ENCODE measurements around the gene FKBP7.
"Not testable (repeated sequence)": the region's sequence is repeated elsewhere in the genome, so short reads cannot be mapped to it uniquely, and the experiment has no call there.

FKBP7 gene

DNA sequence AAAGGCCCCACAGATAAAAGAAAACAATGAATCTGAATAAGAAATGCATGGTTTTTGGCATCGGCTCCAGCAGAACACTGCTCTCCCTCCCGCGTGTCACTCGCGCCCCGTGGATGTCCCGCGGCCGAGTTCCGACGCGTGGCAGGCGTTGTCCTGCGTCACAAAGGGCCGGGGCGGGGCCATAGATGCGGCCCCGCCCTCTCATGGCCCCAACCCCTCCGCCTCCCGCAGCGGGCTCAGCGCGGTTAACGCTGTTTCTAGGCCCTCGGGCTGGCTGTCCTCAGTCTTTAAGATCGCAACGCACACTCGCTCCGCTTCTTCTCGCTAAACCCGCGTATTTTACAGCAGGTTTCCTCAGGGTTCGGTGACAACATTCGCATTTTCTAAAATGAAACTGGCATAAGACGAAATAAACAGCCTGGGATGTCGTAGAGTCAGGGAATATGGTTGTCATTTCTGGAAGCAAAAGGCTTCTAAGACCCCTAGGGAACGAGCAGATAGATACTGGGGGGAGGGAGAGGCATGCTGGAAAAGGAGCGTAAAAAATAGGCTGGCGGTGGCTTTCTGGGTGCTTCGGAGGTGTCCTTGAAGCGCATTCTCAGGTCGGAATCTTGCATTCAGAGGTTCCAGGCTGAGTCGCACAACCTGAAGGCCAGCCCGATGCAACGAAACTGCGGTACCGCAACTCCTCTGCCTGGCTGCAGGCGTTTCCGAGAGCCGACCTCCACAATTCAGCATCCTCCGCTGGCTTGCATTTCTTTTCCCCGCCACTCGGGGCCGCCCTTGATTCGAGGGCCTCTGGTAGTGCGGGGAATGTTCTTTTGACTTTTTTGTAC lies at the start of gene FKBP7:
Gene FKBP7 (minus strand): TSS at position 162 of the 836 bp plus-strand sequence. CDS start 101 bp downstream, at position 61.
- peak; percentile 92 for DNase-seq (ENCODE audit: low spot score)

DNA sequence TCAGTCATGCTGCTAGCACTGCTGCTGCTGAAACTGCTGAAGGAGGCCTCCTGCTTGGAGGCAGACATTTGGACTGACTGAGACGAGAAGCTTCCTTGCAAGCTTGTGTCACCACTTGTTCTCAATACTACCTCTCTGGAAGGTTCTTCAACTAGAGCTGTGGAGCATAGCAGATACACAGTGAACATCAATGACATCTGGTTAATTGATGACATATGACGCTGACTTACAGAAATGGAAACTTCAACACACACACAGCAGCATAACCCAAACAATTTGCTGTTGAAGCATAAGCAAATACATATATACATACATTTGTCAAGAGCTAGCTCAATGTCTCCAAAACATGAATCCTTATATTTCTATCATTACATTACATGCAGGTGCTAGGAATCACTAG lies 49.2 kb upstream of the FKBP7 start:
- no peak for DNase-seq (ENCODE audit: low spot score)

DNA sequence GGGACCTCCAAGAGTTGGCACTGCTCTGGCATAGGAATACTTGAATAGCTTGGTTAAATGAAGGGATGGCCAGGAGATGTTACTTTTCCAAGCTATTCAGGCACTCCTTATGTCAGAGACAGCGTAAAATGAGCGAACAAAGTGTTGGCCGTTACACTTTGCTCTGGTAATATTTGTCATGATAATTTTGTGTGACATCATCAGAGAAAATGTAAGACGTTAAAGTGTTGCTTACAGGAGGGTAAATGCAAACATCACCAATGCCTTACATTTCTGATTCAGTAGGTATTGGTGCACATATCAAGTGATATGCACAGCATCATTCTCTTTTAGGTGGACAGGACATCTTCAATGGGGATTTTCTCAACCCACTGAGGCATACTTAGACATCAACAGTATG lies 47.9 kb upstream of the FKBP7 start:
- DNase-seq (ENCODE audit: low spot score) = no peak

GRCh38 chr2:178525460-178525859 lies 47.1 kb upstream of the FKBP7 start:
- DNase-seq (ENCODE audit: low spot score) = not testable (repeated sequence)

DNA sequence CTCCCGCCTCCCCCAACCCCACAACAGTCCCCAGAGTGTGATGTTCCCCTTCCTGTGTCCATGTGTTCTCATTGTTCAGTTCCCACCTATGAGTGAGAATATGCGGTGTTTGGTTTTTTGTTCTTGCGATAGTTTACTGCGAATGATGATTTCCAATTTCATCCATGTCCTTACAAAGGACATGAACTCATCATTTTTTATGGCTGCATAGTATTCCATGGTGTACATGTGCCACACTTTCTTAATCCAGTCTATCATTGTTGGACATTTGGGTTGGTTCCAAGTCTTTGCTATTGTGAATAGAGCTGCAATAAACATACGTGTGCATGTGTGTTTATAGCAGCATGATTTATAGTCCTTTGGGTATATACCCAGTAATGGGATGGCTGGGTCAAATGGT lies 46.6 kb upstream of the FKBP7 start:
- DNase-seq (ENCODE audit: low spot score) = not testable (repeated sequence)

GRCh38 chr2:178523596-178524134 lies 45.3 kb upstream of the FKBP7 start:
- no peak for DNase-seq (ENCODE audit: low spot score)

GRCh38 chr2:178522950-178523595 lies 44.7 kb upstream of the FKBP7 start:
- peak; percentile 78 for DNase-seq (ENCODE audit: low spot score)

- DNase-seq (ENCODE audit: low spot score) = no peak
Observed at GRCh38 chr2:178521304-178522150, 43.1 kb upstream of the FKBP7 start.

DNA sequence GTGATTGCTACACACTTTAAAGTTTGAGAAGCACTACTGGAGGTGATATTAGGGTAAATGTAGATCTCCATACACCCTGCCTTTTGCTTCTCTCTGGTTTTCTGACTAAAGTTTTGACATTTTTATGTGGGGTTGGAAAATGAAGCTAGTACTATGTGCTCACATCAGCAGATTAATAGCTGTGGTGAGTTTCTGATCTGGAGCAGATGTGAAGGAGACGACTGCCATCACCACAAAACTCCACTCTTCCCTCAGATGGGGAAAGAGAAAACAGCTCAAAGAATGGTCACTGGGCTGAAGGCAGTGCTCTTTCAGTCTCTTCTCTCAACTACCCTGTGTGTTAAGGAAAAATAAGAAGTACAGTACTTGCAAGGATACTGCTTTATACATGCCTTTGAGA lies 39.1 kb upstream of the FKBP7 start:
- DNase-seq (ENCODE audit: low spot score) = no peak

- no peak for DNase-seq (ENCODE audit: low spot score)
Observed at GRCh38 chr2:178514664-178515063, 36.3 kb upstream of the FKBP7 start.

GRCh38 chr2:178513876-178514275 lies 35.5 kb upstream of the FKBP7 start:
- no peak for DNase-seq (ENCODE audit: low spot score)

DNA sequence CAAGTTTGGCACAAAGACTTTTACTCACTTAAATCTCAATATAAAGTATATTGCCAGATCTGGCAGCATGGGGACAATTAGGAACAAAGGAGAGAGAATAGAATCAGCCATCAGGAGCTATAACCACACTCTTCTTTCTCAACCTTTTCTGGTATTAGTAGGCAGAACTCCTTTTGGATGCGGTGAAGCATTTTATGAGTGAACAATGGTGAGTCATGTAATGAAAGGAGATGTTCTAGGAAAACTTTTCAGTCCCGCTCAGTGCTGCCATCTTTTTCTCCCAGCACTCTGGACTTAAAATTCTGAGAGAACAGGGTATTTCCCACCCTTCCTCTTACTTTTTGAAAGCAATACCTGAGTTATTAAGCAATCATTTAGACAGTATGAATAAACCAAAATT lies 34.1 kb upstream of the FKBP7 start:
- peak; percentile 34 for DNase-seq (ENCODE audit: low spot score)

DNA sequence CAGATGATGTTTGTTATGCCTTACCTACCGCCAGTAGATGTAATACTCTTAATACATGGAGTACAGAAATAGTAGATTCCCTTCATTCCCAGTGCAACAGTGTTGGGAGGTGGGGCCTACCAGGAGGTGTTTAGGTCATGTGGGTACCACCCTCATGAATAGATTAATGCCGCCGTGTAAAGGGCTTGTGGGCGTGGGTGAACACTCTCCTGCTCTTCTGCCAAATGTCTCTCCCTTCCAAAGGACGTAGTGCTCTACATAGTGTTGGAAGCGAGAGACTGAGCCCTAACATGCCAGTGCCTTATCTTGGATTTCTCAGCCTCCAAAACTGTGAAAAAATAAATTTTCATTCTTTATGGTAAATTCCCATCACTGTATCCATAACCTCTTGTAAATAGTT lies 32.0 kb upstream of the FKBP7 start:
- DNase-seq (ENCODE audit: low spot score) = no peak

- no peak for DNase-seq (ENCODE audit: low spot score)
Observed at GRCh38 chr2:178508646-178509045, 30.2 kb upstream of the FKBP7 start.

GRCh38 chr2:178506949-178507348 lies 28.5 kb upstream of the FKBP7 start:
- no peak for DNase-seq (ENCODE audit: low spot score)

DNA sequence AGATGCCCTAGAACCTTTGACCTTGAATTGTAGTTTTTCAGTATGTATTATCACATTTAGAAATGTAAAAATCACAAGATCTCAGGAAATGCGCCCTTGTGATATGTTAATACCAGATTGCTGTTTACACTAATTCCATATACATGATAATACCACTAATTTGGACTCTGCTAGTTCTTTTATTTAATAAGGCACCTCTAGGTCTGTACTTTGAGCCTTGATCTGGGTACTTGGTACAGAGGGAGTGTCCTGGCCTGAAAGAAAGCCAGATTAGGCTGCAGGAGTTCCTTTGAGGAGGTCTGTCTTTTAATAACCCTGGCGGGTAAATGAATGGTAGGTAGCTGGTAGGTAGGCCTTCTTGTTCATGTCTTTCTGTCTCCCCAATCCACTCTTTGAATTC lies 28.1 kb upstream of the FKBP7 start:
- DNase-seq (ENCODE audit: low spot score) = no peak

DNA sequence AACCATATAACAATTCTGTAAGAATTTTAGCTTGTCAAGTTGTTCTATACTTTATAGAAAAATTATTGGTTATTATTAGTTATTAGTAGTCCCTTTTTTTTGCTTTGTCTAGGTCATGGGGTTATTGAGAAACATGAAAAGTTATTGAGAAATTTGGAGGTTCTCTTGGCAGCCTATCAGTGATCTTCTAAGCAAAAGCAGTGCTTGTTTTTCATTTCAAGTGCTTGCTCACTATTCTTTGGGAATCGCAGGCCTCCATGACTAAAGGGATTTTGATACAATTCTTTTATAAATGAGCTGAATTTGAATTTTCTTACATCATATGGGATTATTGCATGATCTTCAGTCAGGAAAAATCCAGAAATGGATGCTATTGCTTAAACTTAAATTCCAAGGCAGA lies 27.7 kb upstream of the FKBP7 start:
- DNase-seq (ENCODE audit: low spot score) = no peak

DNA sequence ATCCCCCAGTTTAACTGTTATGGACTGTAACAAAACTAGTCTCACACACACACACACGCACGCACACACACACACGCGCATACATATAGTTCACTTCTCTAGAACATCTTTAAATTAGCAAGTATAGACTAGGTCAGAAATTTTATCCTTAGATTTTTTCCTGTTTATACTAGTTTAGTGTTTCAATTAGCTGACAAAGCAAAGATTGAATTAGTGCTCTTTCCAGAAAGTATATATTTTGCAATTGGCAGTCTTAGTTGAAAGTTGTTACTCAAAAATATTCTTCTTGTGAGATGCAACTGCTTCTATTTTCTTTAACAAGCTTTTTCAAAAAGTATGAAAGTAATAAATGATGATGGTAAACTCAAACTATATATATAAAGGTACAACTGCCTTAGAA lies 24.4 kb upstream of the FKBP7 start:
- DNase-seq (ENCODE audit: low spot score) = no peak

- DNase-seq (ENCODE audit: low spot score) = no peak
Observed at GRCh38 chr2:178499640-178500039, 21.2 kb upstream of the FKBP7 start.

GRCh38 chr2:178498137-178498536 lies 19.7 kb upstream of the FKBP7 start:
- no peak for DNase-seq (ENCODE audit: low spot score)

GRCh38 chr2:178496049-178496448 lies 17.6 kb upstream of the FKBP7 start:
- DNase-seq (ENCODE audit: low spot score) = no peak

GRCh38 chr2:178491612-178492011 lies 13.2 kb upstream of the FKBP7 start:
- DNase-seq (ENCODE audit: low spot score) = no peak
